Gastroesophageal sphincter (tissue), 3 donors: ENCODE measurements around the gene WDR33.

Experiments used
- POLR2AphosphoS5 ChIP-seq: sonication (generic); formaldehyde crosslinking; IDR thresholded peaks from one replicate; pipeline ENCODE4 v1.6.1; 2017; ENCODE audit warnings: antibody characterized with exemption
- TF ChIP-seq, protein P1 (sequence below), 4 experiments: fragments of 200-600 bp in 2 of 4; fragments of 450-650 bp in 2 of 4; sonication (generic) in 1 of 4; IDR thresholded peaks; one replicate each; pipeline ENCODE4 v1.5.1; 2017 to 2019; ENCODE audit warnings: antibody characterized with exemption in 4 of 4, mild to moderate bottlenecking in 2 of 4, moderate library complexity in 2 of 4

- TF ChIP-seq, protein P1, sequence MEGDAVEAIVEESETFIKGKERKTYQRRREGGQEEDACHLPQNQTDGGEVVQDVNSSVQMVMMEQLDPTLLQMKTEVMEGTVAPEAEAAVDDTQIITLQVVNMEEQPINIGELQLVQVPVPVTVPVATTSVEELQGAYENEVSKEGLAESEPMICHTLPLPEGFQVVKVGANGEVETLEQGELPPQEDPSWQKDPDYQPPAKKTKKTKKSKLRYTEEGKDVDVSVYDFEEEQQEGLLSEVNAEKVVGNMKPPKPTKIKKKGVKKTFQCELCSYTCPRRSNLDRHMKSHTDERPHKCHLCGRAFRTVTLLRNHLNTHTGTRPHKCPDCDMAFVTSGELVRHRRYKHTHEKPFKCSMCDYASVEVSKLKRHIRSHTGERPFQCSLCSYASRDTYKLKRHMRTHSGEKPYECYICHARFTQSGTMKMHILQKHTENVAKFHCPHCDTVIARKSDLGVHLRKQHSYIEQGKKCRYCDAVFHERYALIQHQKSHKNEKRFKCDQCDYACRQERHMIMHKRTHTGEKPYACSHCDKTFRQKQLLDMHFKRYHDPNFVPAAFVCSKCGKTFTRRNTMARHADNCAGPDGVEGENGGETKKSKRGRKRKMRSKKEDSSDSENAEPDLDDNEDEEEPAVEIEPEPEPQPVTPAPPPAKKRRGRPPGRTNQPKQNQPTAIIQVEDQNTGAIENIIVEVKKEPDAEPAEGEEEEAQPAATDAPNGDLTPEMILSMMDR (IDR thresholded peaks at IDR 0.05): no peak
- no peak for TF ChIP-seq POLR2AphosphoS5
Observed at GRCh38 chr2:127768775-127769479, 42.0 kb downstream of the WDR33 start.
